ENCODE measurements around the gene ZNF714. TPM values are rescaled to one million over a fixed set of nuclear protein-coding genes. Genes with fewer than 3 reads are reported as not detected.

ZNF714 gene
- total and polyA plus RNA-seq, 9 donors = 7.7 to 45.1 (median 19.1) TPM

DNA sequence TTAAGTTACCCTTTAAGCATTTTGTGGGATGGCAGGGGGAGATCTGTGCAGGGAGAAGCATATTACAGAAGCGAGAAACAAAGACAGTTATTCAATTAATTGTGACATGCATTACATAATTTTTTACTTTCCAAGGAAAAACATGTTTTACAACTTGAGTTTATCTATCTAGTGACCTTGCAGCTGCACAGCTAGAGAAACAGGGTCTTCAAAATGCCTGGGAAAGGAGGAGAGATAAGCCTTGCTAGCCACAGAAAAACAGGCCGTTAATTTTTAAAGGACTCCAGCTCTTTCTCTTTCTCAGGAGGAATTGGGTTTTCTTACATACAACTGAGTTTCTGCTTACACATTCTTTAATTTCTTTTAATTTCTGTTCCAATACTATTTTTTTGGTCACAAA lies 45.0 kb downstream of the ZNF714 start:
- Histone ChIP-seq H3K4me1 (ENCODE audit: insufficient read depth) (peaks cover 7% of the 10 kb centered on the region), H3K9me3 (no peaks in the 10 kb centered on the region), H3K36me3 (no peaks in the 10 kb centered on the region), H3K27me3 (no peaks in the 10 kb centered on the region), H3K27ac (peak overlapping the region in 1 of 2 donors; percentile 61), H3K4me3 (no peak overlapping the region)
- TF ChIP-seq, protein P1, sequence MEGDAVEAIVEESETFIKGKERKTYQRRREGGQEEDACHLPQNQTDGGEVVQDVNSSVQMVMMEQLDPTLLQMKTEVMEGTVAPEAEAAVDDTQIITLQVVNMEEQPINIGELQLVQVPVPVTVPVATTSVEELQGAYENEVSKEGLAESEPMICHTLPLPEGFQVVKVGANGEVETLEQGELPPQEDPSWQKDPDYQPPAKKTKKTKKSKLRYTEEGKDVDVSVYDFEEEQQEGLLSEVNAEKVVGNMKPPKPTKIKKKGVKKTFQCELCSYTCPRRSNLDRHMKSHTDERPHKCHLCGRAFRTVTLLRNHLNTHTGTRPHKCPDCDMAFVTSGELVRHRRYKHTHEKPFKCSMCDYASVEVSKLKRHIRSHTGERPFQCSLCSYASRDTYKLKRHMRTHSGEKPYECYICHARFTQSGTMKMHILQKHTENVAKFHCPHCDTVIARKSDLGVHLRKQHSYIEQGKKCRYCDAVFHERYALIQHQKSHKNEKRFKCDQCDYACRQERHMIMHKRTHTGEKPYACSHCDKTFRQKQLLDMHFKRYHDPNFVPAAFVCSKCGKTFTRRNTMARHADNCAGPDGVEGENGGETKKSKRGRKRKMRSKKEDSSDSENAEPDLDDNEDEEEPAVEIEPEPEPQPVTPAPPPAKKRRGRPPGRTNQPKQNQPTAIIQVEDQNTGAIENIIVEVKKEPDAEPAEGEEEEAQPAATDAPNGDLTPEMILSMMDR (IDR thresholded peaks at IDR 0.05) = no peak
- no peak for TF ChIP-seq EP300 (IDR thresholded peaks at IDR 0.05)
- no peak for TF ChIP-seq POLR2A (IDR thresholded peaks at IDR 0.05)
- WGBS, 3 donors = 3 to 6% (median 4%) methylated on average over 2 of the region's 2 CpGs
- intact Hi-C loops (cut with DNase I) = no loop called here
- DNase-seq = no peak

DNA sequence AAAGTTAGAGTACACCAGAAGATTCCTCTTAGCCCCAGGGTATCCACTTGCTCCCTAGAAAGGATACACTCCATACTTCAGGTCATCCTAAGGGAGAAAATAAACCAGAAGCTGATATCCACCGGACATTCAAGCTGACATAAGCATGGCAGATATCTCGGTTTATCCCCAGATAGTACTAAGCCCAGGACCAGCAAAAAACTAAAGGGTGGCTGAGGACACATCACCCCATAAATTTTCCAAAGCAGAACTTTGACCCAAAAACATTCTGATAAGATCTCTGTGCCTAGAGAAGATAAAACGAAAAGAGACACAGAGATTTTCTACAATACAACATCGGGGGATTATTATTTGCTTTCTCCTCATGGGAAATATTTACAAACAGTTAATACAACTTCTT lies 45.9 kb downstream of the ZNF714 start:
- Histone ChIP-seq H3K4me3 (no peak overlapping the region), H3K27ac (peak overlapping the region in 1 of 2 donors; percentile 61), H3K9me3 (no peaks in the 10 kb centered on the region), H3K4me1 (ENCODE audit: insufficient read depth) (peaks cover 7% of the 10 kb centered on the region), H3K27me3 (no peaks in the 10 kb centered on the region), H3K36me3 (no peaks in the 10 kb centered on the region)
- 21 to 28% (median 22%) methylated on average over 4 of the region's 4 CpGs for WGBS, 3 donors
- no peak for DNase-seq
- intact Hi-C loops (cut with DNase I) = no loop called here
- TF ChIP-seq POLR2A (IDR thresholded peaks at IDR 0.05) = no peak
- TF ChIP-seq EP300 (IDR thresholded peaks at IDR 0.05) = no peak
- TF ChIP-seq, protein P1 (IDR thresholded peaks at IDR 0.05) = no peak

DNA sequence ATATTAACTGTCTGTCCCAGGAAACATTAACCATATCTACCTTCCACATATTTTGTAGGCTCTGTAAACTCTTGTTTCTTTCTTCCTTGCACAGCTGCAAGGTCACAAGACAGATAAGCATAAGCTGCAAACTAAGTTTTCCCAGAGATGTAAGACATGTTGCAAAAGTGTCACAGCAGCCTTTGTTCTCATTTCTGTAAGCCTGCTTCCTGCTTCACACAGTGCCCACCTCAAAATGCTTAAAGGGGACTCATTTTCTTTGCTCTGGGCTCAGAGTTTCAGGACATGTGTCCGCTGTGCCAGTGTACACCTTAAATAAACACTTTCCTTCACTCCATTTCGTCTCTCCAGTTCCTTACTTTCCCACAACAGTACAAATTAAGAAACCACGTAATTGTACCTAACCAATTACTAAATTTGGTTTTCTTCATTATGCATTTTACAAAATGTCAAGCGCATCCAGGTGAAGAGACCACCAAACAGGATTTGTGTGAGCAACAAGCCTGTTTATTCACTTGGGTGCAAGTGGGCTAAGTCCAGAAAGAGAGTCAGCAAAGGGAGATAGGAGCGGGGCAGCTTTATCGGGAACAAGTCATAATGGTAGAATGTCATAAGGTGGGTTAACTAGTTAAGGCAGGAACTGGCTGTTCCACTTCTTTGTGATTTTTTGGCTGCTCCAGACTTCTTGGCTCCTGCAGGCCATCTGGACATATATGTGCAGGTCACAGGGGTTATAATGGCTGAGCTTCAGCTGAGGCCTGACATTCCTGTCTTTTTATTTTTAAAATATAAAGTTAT lies 47.1 kb downstream of the ZNF714 start:
- Histone ChIP-seq H3K4me3 (no peak overlapping the region), H3K4me1 (ENCODE audit: insufficient read depth) (peaks cover 4% of the 10 kb centered on the region), H3K9me3 (no peaks in the 10 kb centered on the region), H3K27ac (peak overlapping the region in 1 of 2 donors; percentile 61), H3K27me3 (no peaks in the 10 kb centered on the region), H3K36me3 (no peaks in the 10 kb centered on the region)
- intact Hi-C loops (cut with DNase I) = no loop called here
- no peak for DNase-seq
- whole genome bisulfite sequencing, 3 donors = 42 to 50% (median 44%) methylated on average over 6 of the region's 6 CpGs
- TF ChIP-seq, protein P1 (IDR thresholded peaks at IDR 0.05) = no peak

DNA sequence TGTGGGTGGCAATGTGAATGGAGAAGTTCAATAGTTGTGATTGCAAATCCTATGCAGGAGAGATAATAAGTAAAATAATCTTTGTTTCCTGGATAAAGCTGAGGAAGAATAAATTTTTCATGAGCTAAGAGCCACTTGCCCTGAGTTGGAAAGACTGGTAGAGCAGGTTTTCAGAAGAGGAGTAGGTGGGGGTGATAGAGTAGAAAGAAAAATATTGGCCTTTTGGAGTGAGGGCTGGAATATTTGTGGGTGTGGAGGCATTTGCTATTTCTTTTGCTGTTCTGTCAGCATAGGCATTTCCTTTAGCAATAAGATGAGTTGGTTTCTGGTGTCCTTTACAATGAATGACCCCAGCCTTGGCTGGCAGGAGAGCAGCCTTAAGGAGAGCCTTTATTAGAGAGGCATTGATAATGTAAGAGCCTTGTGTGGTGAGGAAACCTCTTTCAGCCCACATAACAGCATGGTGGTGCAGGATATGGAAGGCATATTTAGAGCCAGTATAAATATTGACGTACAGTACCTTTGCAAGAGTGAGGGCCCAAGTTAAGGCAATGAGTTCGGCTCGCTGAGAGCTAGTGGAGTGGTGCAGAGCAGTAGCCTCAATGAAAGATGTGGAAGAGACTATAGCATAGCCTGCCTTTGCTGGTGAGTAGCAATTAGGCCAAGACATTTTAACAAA lies 48.2 kb downstream of the ZNF714 start:
- Histone ChIP-seq H3K4me1 (ENCODE audit: insufficient read depth) (peaks cover 2% of the 10 kb centered on the region), H3K36me3 (no peaks in the 10 kb centered on the region), H3K9me3 (no peaks in the 10 kb centered on the region), H3K27ac (no peak overlapping the region), H3K27me3 (no peaks in the 10 kb centered on the region), H3K4me3 (no peak overlapping the region)
- intact Hi-C loops (cut with DNase I) = no loop called here
- TF ChIP-seq POLR2A (IDR thresholded peaks at IDR 0.05) (no peak), EP300 (IDR thresholded peaks at IDR 0.05) (no peak)
- no peak for DNase-seq
- 62 to 65% (median 64%) methylated on average over 3 of the region's 3 CpGs for WGBS, 3 donors

DNA sequence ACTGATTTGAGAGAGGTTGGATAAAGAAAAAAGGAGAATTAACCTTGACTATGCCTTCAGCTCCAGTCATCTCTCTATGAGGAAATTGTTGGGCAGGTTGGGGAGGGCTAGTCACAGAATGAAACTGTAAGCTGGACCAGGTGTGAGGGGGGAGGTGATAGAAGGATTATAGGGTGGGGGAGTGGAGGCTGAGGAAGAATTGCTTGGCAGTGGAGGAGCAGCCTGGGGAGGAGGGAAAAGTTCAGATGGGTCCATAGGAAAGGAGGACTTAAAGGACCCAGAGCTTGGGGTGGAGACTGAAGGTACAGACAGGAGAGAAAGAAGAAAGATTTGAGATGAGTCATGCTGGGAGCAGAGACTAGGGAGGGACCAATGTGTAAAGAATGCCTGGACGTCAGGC lies 51.6 kb downstream of the ZNF714 start:
- no peaks in the 10 kb centered on the region for H3K27me3 ChIP-seq
- TF ChIP-seq, protein P1 (IDR thresholded peaks at IDR 0.05) = no peak
- TF ChIP-seq POLR2A (IDR thresholded peaks at IDR 0.05) = no peak
- no peak for TF ChIP-seq EP300 (IDR thresholded peaks at IDR 0.05)
- H3K4me1 ChIP-seq (ENCODE audit: insufficient read depth) = peaks cover 2% of the 10 kb centered on the region
- WGBS, 3 donors = 39 to 65% (median 58%) methylated on average over 1 of the region's 1 CpG
- no peaks in the 10 kb centered on the region for H3K36me3 ChIP-seq
- no peak overlapping the region for H3K4me3 ChIP-seq
- DNase-seq = no peak
- intact Hi-C loops (cut with DNase I) = no loop called here
- no peak overlapping the region for H3K27ac ChIP-seq
- H3K9me3 ChIP-seq = no peaks in the 10 kb centered on the region
